HFFc6 (cell line): ENCODE results near the gene RDX. TPM values are rescaled to one million over a fixed set of nuclear protein-coding genes. Genes with fewer than 3 reads are reported as not detected.

Source experiments
- DNase-seq: peaks from one replicate; pipeline ENCODE4 v3.0.0-alpha.2; 2018
- H3K27ac Mint-ChIP-seq: 2 replicates; pipeline ENCODE4 v1.8.0; 2020; ENCODE audit warnings: mild to moderate bottlenecking, mixed read lengths
- H3K27me3 Mint-ChIP-seq: 2 replicates; pipeline ENCODE4 v1.8.0; 2021; ENCODE audit warnings: mild to moderate bottlenecking, moderate library complexity, mixed read lengths; ENCODE audit not compliant: insufficient read depth
- H3K36me3 Mint-ChIP-seq: 2 replicates; pipeline ENCODE4 v1.8.0; 2021; ENCODE audit warnings: low read depth, mixed read lengths
- H3K4me1 Mint-ChIP-seq: 2 replicates; pipeline ENCODE4 v1.8.0; 2020; ENCODE audit warnings: low read depth, mixed read lengths
- H3K4me3 Mint-ChIP-seq: 2 replicates; pipeline ENCODE4 v1.8.0; 2020; ENCODE audit warnings: mild to moderate bottlenecking, moderate library complexity, mixed read lengths
- H3K9me3 Mint-ChIP-seq: 2 replicates; pipeline ENCODE4 v1.8.0; 2020; ENCODE audit warnings: mild to moderate bottlenecking, mixed read lengths
- total RNA-seq, 6 experiments: library from RNA; stranded (reverse); fragmentation: NEBNext Ultra II Directional; extraction: Animal tissue kit (Norgen Biotek cat#: 25700); gene quantifications; 2 replicates in 1 of 6; 3 replicates in 5 of 6; pipeline ENCODE4 v1.2.3, GENCODE V29; 2021
- TF ChIP-seq, protein P1 (sequence below): fragments of 200-600 bp; sonication (generic); IDR thresholded peaks from 2 replicates; pipeline ENCODE4 v1.5.0; 2021; ENCODE audit warnings: antibody characterized with exemption, mild to moderate bottlenecking

The RDX gene
- total RNA-seq, 6 experiments from 2014 or later = 105 to 131 (median 112) TPM

DNA sequence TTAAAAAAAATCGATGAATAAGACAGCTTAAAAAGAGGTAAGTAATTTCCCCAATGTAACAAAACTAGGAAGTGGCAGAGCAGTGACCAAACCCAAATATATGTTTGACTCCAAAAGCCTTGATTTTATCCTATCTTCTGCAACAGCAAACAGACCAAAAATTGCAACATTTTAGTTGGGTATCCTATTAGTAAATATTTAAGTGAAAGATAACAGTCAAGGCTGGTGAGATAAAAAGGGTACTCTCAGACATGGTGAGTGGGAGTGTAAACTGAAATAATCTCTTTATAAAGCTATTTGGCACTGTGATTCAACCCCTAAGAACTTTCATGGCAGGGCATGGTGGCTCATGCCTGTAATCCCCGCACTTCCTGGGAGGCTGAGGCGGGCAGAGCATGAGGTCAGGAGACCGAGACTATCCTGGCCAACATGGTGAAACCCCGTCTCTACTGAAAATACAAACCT lies 1.9 kb upstream of the RDX start:
- no peak overlapping the region for H3K27ac Mint-ChIP-seq
- no peak overlapping the region for H3K4me3 Mint-ChIP-seq
- H3K4me1 Mint-ChIP-seq = peaks cover 38% of the 10 kb centered on the region
- no peaks in the 10 kb centered on the region for H3K9me3 Mint-ChIP-seq
- H3K36me3 Mint-ChIP-seq = no peaks in the 10 kb centered on the region
- TF ChIP-seq, protein P1, sequence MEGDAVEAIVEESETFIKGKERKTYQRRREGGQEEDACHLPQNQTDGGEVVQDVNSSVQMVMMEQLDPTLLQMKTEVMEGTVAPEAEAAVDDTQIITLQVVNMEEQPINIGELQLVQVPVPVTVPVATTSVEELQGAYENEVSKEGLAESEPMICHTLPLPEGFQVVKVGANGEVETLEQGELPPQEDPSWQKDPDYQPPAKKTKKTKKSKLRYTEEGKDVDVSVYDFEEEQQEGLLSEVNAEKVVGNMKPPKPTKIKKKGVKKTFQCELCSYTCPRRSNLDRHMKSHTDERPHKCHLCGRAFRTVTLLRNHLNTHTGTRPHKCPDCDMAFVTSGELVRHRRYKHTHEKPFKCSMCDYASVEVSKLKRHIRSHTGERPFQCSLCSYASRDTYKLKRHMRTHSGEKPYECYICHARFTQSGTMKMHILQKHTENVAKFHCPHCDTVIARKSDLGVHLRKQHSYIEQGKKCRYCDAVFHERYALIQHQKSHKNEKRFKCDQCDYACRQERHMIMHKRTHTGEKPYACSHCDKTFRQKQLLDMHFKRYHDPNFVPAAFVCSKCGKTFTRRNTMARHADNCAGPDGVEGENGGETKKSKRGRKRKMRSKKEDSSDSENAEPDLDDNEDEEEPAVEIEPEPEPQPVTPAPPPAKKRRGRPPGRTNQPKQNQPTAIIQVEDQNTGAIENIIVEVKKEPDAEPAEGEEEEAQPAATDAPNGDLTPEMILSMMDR = no peak
- no peak for DNase-seq
- peaks cover 5% of the 10 kb centered on the region for H3K27me3 Mint-ChIP-seq

DNA sequence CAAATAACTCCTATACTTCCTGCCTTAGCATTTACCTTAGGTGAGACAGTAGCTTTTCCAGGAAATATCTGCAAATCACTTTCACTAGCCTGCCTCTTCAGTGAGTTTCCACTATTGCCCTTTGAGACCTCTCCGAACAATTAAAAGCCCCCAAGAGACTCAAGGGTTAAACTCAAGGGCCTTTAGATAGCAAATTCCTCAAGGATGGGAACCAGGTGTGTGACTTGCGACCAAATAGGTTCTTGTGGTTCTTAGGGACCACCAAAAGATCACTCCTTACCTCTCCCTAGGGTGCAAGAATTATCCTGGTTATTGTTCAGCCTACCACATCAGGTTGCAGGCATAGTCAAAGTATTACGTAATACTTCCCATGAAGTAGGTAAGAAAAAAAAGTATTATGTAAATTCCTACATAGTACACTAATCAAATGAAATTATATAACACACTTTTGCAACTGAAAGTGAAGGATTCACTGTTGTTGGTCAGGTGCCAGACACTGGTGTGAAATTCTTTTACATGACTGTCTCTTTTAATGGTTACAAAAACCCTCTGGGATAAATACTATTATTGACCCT lies 1.4 kb upstream of the RDX start:
- Mint-ChIP-seq H3K27me3 (peaks cover 5% of the 10 kb centered on the region), H3K9me3 (no peaks in the 10 kb centered on the region), H3K27ac (peak overlapping the region; percentile 88), H3K4me1 (peaks cover 42% of the 10 kb centered on the region), H3K4me3 (peak overlapping the region; percentile 87), H3K36me3 (no peaks in the 10 kb centered on the region)
- TF ChIP-seq, protein P1 = no peak
- no peak for DNase-seq

DNA sequence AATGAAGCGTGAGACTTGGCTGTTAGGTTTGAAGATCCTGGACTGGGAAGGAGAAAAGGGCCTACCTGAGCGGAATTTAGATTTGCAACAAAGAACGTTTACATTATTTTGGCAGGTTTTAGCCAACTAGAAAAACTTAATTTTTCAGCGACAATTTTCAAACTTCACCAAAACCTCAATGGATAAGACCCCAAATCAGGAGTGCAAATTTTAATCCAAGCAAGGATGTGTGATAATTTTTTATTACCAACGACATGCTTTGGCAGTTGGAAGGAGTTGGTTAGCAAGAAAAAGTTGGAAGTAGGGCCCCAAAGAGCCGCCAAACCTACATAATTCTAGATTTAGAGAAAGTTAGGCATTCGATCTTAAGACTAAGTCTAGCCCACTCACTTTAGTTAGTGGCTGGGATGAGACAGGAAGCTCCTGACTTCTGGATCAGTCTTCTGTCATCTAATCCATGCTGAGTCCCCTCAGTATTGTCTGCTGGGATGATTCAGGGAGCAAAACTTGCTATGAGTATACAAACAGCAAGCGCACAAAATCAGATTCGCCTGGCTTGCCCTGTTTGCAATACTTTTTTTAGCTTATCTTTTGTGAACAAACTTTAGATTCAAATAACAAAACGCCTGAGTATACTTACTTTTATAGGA lies 787 bp upstream of the RDX start:
- no peaks in the 10 kb centered on the region for H3K9me3 Mint-ChIP-seq
- H3K36me3 Mint-ChIP-seq = no peaks in the 10 kb centered on the region
- H3K4me3 Mint-ChIP-seq = peak overlapping the region; percentile 87
- H3K27me3 Mint-ChIP-seq = peaks cover 5% of the 10 kb centered on the region
- peak; percentile 43 for DNase-seq
- peak overlapping the region; percentile 88 for H3K27ac Mint-ChIP-seq
- TF ChIP-seq, protein P1 = no peak
- peaks cover 42% of the 10 kb centered on the region for H3K4me1 Mint-ChIP-seq

DNA sequence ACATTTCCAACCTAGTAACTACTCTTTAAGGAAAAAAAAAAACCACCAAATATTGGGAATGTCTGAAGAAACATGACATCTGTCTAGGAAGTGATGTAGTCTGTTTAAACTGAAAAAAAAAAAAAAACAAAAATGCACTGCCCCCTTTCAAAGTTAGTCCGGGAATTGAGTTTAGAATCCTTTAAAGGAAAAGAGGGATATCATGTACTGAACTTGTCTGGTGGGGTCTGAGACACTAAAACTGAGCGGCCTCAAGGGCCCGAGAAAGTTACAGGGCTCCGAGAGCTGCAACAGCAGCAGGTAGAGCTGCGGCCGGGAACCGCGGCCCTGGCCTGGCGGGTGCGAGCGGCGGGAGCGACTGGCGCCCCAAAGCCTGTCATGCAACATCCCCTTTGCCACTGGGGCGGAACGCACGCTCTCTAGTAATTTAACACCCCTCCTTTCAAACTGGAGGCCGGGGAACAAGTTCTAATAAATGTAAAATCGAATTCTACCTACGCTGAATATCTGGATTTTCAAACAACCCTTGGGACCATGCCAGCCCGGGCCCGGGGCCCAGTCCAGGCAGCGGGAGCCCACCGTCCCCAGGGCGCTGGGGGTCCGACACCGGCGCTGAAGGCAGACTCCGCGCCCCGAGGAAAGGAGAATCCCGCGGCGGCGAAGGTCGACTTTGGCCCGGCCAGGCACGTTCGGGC lies 736 bp downstream of the RDX start:
- TF ChIP-seq, protein P1 = no peak
- Mint-ChIP-seq H3K9me3 (no peaks in the 10 kb centered on the region), H3K36me3 (peaks cover 10% of the 10 kb centered on the region), H3K27ac (peak overlapping the region; percentile 87), H3K4me1 (peaks cover 42% of the 10 kb centered on the region), H3K27me3 (peaks cover 5% of the 10 kb centered on the region), H3K4me3 (peak overlapping the region; percentile 98)
- peak; percentile 28 for DNase-seq

DNA sequence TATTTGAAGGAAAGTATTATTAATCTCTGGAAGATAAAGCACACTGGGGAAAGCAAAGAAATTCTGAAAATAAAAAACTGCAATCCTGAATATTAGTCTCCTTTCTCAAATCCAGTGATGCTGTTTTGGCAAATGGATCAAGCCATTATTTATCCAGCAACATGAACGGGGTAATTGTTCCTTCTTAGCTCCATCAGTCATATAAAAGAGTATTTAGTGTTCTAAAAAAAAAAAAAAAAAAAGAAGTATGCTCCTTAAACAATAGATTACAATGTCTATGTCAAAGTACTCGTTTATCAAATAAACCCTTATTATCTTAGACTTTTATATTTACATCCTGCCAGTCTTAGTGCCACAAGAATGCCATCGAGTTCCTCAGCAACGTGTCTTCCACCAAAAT lies 1.3 kb downstream of the RDX start:
- TF ChIP-seq, protein P1 = no peak
- Mint-ChIP-seq H3K9me3 (no peaks in the 10 kb centered on the region), H3K36me3 (peaks cover 15% of the 10 kb centered on the region), H3K27ac (peak overlapping the region; percentile 87), H3K27me3 (peaks cover 5% of the 10 kb centered on the region), H3K4me3 (peak overlapping the region; percentile 98), H3K4me1 (peaks cover 42% of the 10 kb centered on the region)
- DNase-seq = no peak
